ENCODE results near the gene MUC5B. TPM values are rescaled to one million over a fixed set of nuclear protein-coding genes. Genes with fewer than 3 reads are reported as not detected.

Gene MUC5B
- total and polyA plus RNA-seq, 2 of the 13 experiments (the other 11 are each of a cell fraction or from before 2014, with no cell fraction given) = 0.01 TPM; not detected in 1

DNA sequence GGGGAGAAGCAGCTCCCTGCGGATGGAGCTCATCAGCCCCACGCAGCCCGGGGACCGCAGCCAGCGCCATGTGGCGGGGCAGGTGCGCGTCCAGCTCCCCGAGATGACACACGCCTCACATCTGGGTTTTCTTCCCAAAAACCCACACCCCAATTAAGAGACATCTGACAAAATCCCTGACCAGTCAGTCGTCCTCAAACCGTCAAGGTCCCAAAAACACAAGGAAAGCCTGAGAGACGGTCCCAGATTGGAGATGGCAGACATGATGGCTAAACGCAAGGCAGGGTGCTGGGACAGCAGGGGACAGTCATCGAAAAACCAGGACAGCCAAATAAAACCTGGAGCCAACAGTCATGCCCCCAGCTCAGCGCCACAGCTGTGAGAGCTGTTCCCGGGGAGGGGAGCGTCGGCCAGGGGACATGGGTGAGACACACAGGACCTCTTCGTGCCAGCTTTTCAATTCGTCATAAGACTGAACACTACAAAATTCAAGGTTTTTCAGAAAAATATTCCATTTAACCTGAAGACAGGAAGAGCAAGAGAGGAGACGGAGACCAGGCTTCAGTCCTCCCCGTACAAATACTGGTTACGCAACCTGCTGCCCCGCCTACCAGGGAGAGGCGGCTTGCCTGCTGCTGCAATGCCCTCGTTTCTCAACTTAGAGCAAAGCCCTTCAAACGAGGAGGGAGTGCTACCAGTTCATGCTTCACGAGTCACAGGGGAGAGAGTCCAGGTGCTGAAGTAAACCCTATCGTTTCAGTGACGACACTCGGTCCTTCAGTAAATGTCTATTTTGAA is 76.0 kb downstream of the MUC5B start (continued):
- no peak for TF ChIP-seq ZFP41 (CRISPR knock-in tag; IDR thresholded peaks at IDR 0.05; ENCODE audit: borderline replicate concordance)
- TF ChIP-seq NR1H2 (CRISPR knock-in tag; IDR thresholded peaks at IDR 0.05; ENCODE audit: borderline replicate concordance, low read depth) = no peak
- TF ChIP-seq ZNF430 (CRISPR knock-in tag; IDR thresholded peaks at IDR 0.05) = peak; percentile 60; the same call in 1 of the 2 replicates
- no peak for TF ChIP-seq ZNF121 (CRISPR knock-in tag; IDR thresholded peaks at IDR 0.05)
- TF ChIP-seq ETV5 (CRISPR knock-in tag; IDR thresholded peaks at IDR 0.05; ENCODE audit: borderline replicate concordance) = peak; percentile 65; the same call in 1 of the 2 replicates
- TF ChIP-seq ZFP36 (IDR thresholded peaks at IDR 0.05; ENCODE audit: borderline replicate concordance, low read depth, low read length, partially characterized antibody) = no peak
- TF ChIP-seq, protein P1, sequence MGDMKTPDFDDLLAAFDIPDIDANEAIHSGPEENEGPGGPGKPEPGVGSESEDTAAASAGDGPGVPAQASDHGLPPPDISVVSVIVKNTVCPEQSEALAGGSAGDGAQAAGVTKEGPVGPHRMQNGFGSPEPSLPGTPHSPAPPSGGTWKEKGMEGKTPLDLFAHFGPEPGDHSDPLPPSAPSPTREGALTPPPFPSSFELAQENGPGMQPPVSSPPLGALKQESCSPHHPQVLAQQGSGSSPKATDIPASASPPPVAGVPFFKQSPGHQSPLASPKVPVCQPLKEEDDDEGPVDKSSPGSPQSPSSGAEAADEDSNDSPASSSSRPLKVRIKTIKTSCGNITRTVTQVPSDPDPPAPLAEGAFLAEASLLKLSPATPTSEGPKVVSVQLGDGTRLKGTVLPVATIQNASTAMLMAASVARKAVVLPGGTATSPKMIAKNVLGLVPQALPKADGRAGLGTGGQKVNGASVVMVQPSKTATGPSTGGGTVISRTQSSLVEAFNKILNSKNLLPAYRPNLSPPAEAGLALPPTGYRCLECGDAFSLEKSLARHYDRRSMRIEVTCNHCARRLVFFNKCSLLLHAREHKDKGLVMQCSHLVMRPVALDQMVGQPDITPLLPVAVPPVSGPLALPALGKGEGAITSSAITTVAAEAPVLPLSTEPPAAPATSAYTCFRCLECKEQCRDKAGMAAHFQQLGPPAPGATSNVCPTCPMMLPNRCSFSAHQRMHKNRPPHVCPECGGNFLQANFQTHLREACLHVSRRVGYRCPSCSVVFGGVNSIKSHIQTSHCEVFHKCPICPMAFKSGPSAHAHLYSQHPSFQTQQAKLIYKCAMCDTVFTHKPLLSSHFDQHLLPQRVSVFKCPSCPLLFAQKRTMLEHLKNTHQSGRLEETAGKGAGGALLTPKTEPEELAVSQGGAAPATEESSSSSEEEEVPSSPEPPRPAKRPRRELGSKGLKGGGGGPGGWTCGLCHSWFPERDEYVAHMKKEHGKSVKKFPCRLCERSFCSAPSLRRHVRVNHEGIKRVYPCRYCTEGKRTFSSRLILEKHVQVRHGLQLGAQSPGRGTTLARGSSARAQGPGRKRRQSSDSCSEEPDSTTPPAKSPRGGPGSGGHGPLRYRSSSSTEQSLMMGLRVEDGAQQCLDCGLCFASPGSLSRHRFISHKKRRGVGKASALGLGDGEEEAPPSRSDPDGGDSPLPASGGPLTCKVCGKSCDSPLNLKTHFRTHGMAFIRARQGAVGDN (CRISPR knock-in tag; IDR thresholded peaks at IDR 0.05) = peak; percentile 80
- TF ChIP-seq KLF9 (CRISPR knock-in tag; IDR thresholded peaks at IDR 0.05; ENCODE audit: low read depth) = peak; percentile 86; the same call in 1 of the 2 replicates
- TF ChIP-seq NRL (CRISPR knock-in tag; IDR thresholded peaks at IDR 0.05; ENCODE audit: borderline replicate concordance) = no peak
- TF ChIP-seq RFX3 (CRISPR knock-in tag; IDR thresholded peaks at IDR 0.05) = no peak
- TF ChIP-seq PATZ1 (CRISPR knock-in tag; IDR thresholded peaks at IDR 0.05) = peak; percentile 81
- TF ChIP-seq MBD4 (IDR thresholded peaks at IDR 0.05; ENCODE audit: borderline replicate concordance, low read length) = no peak
- 0 out of 2 replicates have a peak, but pooled peaks have one; percentile 49 for TF ChIP-seq TSC22D2 (CRISPR knock-in tag; IDR thresholded peaks at IDR 0.05; ENCODE audit: borderline replicate concordance)
- TF ChIP-seq RORA (CRISPR knock-in tag; IDR thresholded peaks at IDR 0.05) = no peak
- TF ChIP-seq ZNF773 (CRISPR knock-in tag; IDR thresholded peaks at IDR 0.05; ENCODE audit: borderline replicate concordance) = 0 out of 2 replicates have a peak, but pooled peaks have one; percentile 57
- TF ChIP-seq ZFX (CRISPR knock-in tag; IDR thresholded peaks at IDR 0.05; ENCODE audit: low read depth) = peak; percentile 58; the same call in 1 of the 2 replicates
- TF ChIP-seq, protein P2, sequence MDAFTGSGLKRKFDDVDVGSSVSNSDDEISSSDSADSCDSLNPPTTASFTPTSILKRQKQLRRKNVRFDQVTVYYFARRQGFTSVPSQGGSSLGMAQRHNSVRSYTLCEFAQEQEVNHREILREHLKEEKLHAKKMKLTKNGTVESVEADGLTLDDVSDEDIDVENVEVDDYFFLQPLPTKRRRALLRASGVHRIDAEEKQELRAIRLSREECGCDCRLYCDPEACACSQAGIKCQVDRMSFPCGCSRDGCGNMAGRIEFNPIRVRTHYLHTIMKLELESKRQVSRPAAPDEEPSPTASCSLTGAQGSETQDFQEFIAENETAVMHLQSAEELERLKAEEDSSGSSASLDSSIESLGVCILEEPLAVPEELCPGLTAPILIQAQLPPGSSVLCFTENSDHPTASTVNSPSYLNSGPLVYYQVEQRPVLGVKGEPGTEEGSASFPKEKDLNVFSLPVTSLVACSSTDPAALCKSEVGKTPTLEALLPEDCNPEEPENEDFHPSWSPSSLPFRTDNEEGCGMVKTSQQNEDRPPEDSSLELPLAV (CRISPR knock-in tag; conservative IDR thresholded peaks at IDR 0.05; ENCODE audit: low read depth) = no peak
- no peak for TF ChIP-seq DBP (CRISPR knock-in tag; IDR thresholded peaks at IDR 0.05; ENCODE audit: not compliant biosample characterization)
- no peak for TF ChIP-seq ZNF274 (CRISPR knock-in tag; IDR thresholded peaks at IDR 0.05)
- TF ChIP-seq REXO4 (CRISPR knock-in tag; IDR thresholded peaks at IDR 0.05; ENCODE audit: borderline replicate concordance) = no peak

Data from HepG2 (cell line).